HG02759 (cell line): Measurements from ENCODE around the gene NGEF.

ENCODE experiments used
- ATAC-seq: cut with Tn5 transposase; IDR thresholded peaks from one replicate; pipeline ENCODE4 v1.9.1; 2021; ENCODE audit warnings: mild to moderate bottlenecking, moderate library complexity; ENCODE audit not compliant: unreplicated experiment

NGEF gene

DNA sequence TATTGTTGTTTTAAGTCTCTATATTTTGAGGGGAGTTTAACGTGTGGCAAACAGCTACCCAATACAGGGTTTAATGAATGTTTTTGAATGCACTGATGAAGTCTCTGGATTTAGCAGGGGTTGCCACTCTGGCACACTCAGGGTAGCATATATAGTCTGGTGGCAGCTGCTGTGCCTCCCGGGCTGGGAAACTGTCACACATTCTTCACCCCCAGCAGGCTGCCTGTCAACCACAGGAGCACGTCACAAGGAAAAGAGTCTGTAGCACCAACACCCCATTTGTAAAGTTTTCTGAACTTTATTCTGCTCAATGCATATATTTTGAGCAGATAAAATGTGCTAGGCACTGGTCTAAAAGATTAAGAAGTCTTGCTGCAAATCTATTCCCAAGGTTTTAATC is 39.3 kb downstream of the NGEF start:
- no peak for ATAC-seq

DNA sequence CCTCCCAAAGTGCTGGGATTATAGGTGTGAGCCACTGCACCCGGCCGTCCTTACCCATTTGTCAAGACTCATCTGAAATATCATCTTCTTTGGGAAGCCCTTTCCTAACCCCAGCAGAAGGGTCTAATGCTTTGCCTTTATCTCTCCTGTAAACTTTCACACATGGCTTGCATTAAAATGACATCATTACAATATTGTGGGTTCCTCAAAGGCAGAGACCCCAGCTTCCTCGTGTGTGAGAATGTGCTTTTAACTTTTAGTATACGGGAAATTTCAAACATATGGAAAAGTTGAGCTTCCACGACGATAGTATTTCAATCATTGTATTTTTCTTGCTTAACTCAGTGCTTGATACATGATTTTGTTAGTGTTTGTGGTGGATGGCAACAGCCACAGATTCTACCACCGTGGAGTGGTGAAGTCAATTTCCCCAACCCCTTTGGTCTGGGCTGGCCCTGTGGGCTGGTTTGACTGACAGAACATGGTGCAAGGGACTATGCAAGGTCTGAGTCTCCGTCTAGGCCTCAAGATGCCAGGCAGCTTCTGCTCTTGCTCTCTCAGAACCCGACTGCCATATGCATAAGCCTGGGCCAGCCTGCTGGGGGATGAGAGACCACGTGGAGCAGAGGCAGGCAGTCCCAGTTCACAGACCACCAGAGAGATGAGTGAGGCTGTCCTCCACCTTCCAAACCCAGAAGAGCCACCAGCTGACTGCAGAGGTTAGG is 39.9 kb downstream of the NGEF start:
- no peak for ATAC-seq

DNA sequence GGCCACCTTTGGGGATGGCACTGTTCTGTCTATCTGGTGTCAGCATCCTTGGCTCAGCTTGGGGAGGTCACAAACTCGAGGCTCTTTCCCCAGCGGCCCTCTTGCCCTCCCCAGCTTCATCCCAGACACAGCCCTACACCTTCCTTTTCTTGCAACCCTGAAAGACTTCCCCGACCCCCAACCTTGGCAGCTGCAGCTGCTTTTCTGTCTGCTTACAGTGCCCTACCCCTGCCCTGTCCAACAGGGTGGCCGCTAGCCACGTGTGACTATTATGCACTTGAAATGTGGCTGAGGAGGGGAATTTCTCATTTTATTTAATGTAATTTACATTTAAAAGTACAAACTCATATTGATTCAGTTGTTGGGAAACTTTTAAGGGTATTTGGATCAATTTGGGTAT is 41.3 kb downstream of the NGEF start:
- ATAC-seq = no peak

DNA sequence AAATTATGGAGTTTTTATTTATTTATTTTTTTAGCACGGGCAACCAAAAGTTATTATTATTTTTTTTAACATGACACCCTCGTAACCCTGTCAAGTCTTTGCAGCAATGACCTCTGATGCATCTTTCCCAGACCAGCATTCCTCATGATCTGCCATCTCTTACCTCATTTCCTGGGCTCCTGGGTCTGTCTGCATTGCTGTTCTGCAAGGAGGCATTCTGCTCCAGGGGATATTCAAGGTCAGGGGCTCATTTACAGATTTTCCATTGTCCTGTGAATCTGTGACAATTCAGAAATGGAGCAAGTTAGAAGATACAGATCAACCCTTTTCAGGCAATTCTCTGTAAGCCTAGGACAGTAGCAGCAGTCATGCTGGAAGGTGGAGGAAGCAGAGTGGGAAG is 43.0 kb downstream of the NGEF start:
- no peak for ATAC-seq

DNA sequence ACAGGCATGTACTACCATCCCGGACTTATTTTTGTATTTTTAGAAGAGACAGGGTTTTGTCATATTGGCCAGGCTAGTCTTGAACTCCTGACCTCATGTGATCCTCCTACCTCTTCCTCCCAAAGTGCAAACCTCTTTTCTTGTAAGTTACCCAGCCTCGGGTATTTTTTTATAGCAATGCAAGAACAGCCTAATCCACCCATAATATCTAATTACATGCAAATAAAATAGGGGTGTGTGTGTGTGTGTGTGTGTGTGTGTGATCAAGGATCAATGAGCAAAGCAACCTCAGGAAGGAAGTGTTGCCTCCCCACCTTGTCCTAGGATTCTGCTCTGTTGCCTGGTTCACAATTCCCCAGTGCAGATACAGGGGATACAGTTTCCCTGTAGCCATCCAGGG is 45.6 kb downstream of the NGEF start:
- ATAC-seq = no peak

DNA sequence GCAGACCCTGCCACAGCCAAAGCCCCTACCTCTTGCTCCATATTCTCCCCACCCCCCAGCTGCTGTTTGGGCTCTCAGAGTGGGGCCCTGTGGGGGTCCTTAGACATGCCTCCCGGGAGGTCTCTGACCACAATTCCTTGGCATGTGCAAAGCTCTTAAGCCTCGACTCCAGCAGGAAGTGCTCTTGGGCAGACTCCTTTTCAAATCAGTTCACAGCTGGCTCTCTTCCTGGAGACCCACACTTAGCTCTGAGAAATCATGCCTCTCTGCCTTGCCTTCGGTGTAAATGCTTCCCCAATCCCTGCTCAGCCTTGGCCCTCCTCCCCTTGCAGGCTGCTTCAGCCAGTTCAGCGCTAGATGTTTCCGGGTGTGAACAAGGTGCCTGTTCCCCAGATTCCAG is 46.9 kb downstream of the NGEF start:
- no peak for ATAC-seq

DNA sequence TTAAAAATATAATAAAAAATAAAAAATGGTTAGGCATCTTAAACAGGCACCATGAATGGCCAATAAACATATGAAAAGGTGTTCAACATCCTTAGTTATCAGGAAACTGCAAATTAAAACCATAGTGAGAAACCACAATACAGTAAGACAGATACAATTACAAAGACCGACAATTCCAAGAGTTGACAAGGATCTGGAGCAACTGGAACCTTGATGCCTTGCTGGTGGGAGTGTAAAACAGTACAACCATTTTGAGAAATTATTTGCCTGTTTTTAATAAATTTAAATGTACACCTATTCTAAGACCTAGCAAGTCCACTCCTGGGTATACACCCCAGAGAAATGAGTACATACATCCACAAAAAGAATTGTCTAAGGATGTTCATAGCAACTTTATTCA is 49.1 kb downstream of the NGEF start:
- no peak for ATAC-seq

DNA sequence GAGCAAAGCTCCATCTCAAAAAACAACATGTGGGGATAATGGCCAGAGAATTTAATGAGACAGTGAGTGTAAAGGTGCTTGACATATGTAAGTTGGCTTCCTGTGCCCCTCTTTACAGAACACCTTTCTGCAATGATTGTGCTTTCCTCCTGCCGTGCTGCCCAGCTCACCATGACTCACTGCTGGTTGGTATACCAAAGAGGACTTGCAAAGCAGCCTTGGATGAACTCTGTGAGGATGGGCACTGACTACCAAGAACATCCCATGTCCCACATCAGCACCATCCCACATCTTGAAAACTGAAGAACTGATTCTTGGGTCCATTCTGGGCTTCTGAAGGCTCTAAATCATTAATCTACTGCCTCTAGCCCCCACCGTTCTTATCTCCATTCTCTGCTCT is 52.2 kb downstream of the NGEF start:
- no peak for ATAC-seq

DNA sequence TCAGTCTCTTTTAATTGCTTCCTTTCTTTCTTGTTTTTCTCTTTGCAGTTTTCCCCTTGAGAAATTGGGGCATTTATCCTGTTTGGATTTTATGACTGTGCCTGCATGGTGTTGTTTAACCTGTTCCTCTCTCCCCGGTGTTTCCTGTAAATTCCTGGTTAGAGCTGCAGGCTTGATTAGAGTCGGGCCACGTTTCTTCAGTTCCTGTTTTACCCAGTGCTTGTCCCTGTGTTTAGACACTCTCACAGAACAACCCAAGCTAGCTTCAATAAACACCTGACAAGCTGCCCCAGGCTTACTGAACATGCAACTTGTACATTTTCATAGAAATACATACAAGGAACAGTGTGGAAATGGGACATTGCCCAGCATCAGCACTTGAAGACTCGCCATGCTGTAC is 53.9 kb downstream of the NGEF start:
- ATAC-seq = no peak

DNA sequence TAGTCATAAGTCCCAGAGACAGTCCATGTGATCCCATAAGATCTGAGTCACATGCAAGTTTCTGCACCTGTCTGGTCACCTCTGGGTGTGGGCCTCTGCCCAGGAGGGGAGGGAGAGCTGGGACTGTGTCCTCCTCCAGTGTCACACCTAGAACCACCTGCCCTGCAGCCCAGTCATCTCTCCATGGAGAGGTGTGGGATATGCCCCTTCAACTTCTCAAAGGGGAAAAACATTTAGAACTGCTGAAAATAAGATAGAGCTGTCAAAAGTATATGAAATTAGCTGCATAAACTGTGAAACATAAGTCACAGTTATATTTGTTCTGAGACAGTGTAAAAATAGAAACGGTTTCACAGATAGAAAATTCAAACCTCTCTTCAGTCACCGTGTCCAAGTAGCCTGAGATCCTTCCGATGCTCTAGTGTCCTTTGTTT is 55.4 kb downstream of the NGEF start:
- peak; percentile 53 for ATAC-seq

DNA sequence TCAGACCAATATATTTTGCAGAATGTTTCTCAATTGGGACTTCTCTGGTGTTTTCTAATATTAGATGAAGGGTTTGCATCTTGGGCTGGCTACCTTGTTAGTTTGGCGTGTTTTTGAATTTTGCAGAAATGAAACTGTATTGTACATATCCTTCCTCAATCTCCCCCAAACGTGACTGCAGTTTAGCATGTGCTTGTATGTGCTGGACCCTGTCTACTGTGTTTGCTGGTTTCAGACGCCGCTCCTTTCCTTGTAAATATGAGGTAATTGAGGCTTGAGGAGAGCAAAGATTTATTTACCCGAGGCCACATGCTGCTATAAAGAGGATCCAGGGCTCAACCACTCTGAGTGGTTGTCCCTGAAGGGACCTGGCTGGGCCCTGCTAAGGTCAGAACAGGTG is 57.2 kb downstream of the NGEF start:
- ATAC-seq = peak; percentile 46

DNA sequence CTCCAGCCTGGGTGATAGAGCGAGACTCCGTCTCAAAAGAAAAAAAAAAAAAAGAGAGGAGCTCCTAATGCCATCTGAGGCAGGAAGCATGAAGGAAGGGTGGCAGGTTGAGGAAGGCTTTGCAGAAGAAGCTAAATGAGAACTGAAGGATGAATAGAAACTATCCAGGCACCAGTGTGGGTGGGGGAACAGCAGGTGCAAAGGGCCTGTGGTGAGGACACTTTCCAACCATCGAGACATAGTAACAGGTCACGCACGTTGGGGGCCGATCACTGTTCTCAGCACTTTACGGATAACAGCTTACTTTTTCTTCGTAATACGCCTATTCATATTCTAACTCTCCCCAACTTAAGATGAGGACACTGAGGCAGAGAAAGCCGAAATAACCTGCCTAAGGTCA is 58.4 kb downstream of the NGEF start:
- ATAC-seq = no peak

DNA sequence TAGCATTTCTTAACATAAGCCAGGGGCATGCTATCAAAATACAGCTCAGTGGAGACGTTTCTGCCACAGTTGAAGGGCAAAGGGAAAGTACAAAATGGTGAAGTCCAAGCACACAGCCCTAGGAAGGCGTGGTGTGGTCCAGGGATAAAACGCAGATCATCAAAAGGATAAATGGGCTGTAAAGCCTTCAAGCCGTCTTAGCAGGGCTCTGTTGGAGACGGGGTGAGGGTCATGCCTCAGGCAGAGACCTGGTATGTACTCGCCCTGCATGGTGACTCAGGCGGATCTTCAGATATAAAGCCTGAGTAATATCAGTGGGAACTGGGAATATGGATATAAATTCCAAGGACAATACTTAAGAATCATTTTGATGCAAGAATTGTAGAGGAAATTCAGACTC is 61.2 kb downstream of the NGEF start:
- ATAC-seq = no peak

DNA sequence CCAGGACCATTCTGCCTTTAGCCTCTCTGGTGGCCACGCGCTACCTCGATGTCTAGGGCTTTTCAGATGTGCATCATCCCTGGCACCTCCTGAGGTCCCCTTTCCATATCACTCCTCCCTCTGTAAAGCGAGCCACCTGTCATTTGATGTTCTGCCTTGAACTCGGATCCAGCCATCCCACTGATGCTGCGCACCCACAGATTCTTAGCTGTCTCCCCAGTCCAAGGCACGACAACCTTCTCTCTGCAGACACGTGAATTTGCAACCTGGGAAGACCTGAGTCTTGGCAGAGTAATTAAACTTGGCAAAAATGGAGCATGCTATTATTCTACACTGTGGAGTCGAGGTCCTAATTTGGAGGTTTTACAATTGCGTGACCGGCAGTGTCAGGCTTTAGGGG is 61.9 kb downstream of the NGEF start:
- ATAC-seq = no peak

DNA sequence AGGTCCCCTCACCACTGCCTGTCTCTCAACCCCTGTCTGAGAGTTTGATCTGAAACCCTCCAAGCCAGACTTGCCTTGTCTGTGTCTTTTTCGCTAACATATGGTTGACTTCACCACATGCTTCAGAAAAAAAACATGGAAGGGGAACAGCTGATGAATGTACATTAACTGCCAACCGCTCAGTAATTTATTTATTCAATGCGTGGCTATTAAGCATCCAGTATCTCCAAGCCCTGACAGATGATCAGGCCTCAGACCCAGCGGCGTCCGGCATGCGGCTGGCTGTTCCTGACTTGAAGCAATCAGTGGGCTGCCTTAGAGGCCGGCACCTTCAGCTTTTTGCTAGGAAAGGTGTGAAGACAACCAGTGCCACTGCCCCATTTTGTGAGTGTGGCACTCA is 62.3 kb downstream of the NGEF start:
- no peak for ATAC-seq

DNA sequence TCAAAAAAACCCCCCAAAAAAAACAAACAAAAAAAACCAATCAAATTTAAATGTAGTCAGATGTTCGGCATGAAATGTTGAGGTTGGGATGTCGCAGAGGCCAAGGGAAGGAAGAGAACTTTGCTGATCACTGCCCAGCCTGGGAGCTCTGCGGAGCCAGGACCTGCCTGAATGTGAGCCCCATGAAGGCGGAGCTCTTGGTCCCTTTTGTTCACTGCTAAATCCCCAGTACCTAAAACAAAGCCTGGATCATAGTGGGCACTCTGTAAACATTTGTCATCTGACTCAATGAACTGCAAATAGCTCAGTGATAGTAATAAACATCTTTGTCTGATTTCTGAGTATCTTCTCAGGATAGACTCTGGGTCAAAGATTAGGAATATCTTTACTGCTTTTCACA is 64.0 kb downstream of the NGEF start:
- ATAC-seq = no peak

DNA sequence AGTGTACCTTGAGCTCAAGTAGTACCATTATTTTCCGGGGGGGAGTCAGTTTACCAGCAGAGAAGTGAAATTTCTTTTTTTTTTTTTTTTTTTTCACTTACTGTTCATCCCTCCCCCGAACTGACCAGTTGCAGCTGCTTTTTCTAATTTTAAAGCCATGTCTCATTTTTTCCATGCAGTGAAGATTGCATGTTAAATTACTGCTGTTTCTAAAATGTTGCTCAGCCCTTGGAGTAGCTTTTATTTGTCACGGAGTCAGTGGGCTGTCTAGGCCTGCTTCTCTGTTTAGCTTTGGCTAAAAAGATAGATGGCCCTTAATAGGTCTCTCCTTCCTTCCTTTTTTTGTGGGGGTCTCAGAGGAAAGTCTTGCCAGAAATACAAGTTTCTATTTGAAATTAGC is 70.2 kb downstream of the NGEF start:
- no peak for ATAC-seq

DNA sequence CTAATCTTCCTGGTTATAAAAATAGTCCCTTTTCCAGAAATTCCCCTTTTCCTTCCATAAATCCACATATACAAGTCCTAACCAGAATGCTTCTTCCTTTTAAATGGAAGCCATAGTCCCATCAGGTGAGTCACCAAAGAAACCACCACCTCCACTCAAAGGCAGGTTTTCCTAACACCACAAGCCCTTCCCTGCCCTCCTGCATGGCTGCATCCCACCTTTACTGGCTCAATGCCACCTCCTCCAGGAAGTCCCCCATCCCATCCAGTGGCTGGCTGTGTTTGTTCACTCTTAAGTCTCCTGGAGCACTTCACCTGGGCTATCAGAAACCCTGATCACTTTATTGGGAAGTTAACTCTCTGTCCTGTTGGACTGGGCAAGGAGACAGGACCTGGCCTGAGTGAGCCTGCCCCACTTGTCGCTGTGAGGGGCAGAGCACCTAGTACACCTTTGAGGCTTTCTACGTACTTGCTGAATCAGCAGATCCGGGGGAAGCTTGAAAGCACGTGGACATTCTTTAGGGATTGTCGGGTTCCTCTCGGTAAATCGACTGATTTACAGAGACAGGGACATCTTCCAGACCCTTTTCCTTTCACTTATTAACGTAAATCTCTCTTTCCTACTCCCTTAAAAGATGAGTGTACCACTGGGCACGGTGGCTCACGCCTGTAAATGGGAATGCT is 71.0 kb downstream of the NGEF start:
- no peak for ATAC-seq

DNA sequence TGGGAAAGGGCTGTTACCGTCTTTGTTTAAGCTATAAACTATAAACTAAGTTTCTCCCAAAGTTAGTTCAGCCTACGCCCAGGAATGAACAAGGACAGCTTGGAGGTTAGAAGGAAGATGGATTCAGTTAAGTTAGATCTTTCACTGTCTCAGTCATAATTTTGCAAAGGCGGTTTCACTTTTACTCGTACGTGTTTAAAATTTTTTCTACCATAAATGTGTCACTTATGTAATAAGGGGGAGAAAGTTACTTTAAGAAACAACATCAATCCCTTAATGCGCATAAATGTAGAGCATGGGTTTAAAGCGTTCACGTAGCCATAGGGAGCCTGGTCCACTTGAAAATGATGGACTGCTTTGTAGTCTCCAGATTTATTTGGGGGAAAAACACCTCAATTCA is 71.7 kb downstream of the NGEF start:
- no peak for ATAC-seq

DNA sequence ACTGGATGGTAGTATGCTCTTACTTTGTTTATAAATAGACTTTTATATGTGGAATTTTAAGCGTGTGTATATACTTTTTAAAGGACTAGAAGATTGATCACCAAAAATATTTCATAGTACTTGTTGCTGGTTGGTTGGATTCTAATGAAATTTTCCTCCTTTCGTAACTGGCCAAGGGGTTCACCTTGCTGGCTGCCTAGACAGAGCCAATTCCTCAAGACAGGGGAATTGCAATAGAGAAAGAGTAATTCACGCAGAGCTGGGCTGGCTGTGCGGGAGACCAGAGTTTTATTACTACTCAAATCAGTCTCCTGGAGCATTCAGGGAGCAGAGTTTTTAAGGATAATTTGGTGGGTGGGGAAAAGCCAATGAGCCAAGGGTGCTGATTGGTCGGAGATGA is 72.3 kb downstream of the NGEF start:
- ATAC-seq = no peak

DNA sequence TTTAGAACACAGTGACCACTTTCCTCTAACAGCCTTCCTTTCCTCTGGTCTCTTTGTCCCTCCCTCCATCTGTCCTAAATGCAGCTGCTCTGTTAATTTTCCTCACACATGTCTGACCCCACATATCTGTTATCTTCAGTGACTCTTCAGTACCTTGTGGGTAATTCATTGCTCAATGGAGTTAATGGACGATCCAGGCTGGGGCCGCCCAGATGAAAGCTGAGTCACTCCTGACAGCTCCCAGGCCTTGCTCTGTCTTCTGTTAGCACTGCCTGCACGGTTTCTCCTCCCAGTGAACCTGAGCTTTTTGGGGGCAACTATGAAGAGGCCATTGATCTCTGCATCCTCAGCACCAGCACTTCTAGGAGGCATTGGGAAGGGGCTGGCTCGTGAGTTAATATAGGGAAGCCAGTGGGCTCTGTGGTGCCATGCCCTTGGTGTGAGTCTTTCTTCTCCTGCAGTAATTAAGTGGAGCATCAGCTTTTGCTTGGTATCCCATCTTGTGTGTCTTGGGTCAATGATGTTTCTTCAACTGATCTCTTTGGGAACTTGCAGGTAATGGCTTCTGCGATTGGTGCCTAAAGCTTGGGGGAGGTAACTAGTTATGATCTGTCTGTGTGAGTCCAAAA is 75.7 kb downstream of the NGEF start:
- ATAC-seq = no peak

DNA sequence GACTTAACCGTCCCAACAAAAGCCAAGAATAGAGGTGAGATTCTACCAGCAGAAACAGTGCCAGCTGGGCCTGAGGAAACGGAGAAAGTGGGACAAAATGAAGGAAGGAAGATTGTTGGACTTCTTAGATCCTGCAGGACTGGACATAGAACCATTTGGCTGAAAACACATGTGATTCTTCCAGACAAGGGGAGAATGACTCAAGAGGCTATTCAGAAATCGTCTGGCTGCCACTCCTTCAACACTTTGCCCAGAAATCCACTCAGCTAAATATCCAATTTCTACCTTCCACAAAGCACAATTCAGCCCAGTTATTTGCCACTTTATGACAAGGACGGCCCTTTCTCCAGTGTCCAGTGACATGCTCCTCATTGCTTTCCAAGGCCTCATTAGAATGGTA is 81.4 kb downstream of the NGEF start:
- ATAC-seq = no peak

DNA sequence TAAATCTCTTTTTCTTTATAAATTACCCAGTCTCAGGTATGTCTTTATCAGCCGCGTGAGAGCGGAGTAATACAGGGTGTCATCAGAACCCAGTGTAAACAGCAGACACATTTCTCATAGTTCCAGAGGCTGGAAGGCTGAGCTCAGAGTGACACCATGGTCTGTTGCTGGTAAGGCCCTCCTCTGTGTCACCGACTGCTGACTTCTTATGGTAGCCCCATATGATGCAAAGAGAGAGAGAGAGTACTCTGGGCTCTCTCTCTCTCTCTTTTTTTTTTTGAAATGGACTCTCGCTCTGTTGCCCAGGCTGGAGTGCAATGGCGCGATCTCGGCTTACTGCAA is 83.0 kb downstream of the NGEF start:
- ATAC-seq = no peak
